ENCODE measurements around the gene IFT43. TPM values are rescaled to one million over a fixed set of nuclear protein-coding genes. Genes with fewer than 3 reads are reported as not detected.

Gene IFT43
- total and polyA plus RNA-seq, 9 donors, result 14.2 to 48.8 (median 30.2) TPM

- no peaks in the 10 kb centered on the region for H3K4me1 ChIP-seq (ENCODE audit: insufficient read depth)
- TF ChIP-seq CTCF (IDR thresholded peaks at IDR 0.05) (no peak), POLR2A (IDR thresholded peaks at IDR 0.05) (no peak), EP300 (IDR thresholded peaks at IDR 0.05) (no peak)
- DNase-seq, result no peak
- WGBS, 3 donors, result 77 to 84% (median 81%) methylated on average over 10 of the region's 10 CpGs
- intact Hi-C loops (cut with DNase I), result no loop called here
- H3K9me3 ChIP-seq, result no peaks in the 10 kb centered on the region
- no peaks in the 10 kb centered on the region for H3K27me3 ChIP-seq
- no peaks in the 10 kb centered on the region for H3K36me3 ChIP-seq
- no peak overlapping the region for H3K27ac ChIP-seq
- H3K4me3 ChIP-seq, result no peak overlapping the region
These were observed 138.1 kb downstream of the IFT43 start for GRCh38 chr14:76123426-76124225.

DNA sequence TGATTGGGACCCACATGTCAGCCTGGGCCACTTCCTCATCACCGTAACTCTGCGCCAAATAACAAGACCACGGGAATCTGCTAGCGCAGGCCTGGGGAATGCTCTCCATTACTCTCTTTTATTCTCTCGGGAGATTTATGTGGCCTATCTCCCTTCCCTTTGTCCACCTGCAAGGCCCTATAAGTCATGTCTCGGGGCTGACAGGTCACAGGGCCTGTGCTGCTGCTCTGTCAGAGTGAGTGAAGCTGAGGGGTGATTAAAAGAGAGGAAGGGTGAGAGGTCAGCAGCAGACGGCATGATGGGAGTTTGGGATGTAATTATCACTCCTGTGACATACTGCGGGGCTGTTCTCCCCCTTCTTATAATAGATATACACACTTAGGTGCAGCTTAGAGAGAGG, 139.9 kb downstream of the IFT43 start:
- WGBS, 3 donors, result 19 to 21% (median 20%) methylated on average over 8 of the region's 8 CpGs
- H3K4me1 ChIP-seq (ENCODE audit: insufficient read depth), result no peaks in the 10 kb centered on the region
- intact Hi-C loops (cut with DNase I), result no loop called here

GRCh38 chr14:76126076-76126475, 140.5 kb downstream of the IFT43 start:
- TF ChIP-seq CTCF (IDR thresholded peaks at IDR 0.05) (no peak), POLR2A (IDR thresholded peaks at IDR 0.05) (no peak), EP300 (IDR thresholded peaks at IDR 0.05) (no peak)
- Histone ChIP-seq H3K27me3 (no peaks in the 10 kb centered on the region), H3K4me3 (no peak overlapping the region), H3K36me3 (no peaks in the 10 kb centered on the region), H3K9me3 (no peaks in the 10 kb centered on the region), H3K4me1 (ENCODE audit: insufficient read depth) (no peaks in the 10 kb centered on the region), H3K27ac (no peak overlapping the region)
- no peak for DNase-seq
- intact Hi-C loops (cut with DNase I), result no loop called here
- 66 to 74% (median 70%) methylated on average over 5 of the region's 5 CpGs for WGBS, 3 donors

More for the DNA sequence above, 139.9 kb downstream of the IFT43 start:
- DNase-seq, result no peak
- TF ChIP-seq EP300 (IDR thresholded peaks at IDR 0.05) (no peak), CTCF (IDR thresholded peaks at IDR 0.05) (no peak), POLR2A (IDR thresholded peaks at IDR 0.05) (no peak)
- no peak overlapping the region for H3K4me3 ChIP-seq
- H3K27ac ChIP-seq, result no peak overlapping the region
- no peaks in the 10 kb centered on the region for H3K9me3 ChIP-seq
- no peaks in the 10 kb centered on the region for H3K27me3 ChIP-seq
- H3K36me3 ChIP-seq, result no peaks in the 10 kb centered on the region

DNA sequence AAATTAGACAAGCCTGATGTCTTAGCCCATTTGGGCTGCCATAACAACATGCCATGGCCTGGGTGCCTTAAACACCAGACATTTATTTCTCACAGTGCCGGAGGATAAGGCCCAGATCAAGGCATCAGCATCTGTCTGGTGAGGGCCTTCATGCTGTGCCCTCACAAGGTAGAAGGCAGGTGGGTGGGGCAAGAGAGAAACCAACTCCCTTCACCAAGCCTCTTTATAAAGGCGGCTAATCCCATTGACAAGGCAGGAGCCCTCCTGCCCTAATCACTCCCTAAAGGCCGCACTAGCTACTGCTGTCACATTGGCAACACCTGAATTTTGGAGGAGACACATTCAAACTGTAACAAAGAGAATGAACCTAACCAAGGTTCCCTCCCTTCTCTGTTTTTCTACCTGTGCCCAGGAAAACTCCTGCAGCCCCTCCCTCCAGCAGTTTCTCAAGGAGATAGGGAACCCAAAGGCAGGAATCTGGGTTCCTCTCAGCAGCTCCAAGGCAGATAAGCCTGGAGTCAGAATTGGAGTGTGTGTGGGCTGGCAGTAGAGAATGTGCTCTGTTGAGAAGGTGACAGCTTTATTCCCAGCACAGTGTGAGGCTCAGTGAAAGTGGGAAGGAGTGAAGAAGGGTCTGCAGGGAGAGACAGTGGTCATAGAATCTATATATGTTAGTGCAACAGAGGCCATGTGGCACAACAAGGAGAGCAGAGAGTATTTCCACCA, 144.5 kb downstream of the IFT43 start:
- Histone ChIP-seq H3K27me3 (no peaks in the 10 kb centered on the region), H3K9me3 (no peaks in the 10 kb centered on the region), H3K4me1 (ENCODE audit: insufficient read depth) (no peaks in the 10 kb centered on the region), H3K4me3 (no peak overlapping the region), H3K27ac (no peak overlapping the region), H3K36me3 (no peaks in the 10 kb centered on the region)
- no peak for DNase-seq
- intact Hi-C loops (cut with DNase I), result no loop called here
- TF ChIP-seq EP300 (IDR thresholded peaks at IDR 0.05) (no peak), CTCF (IDR thresholded peaks at IDR 0.05) (no peak), POLR2A (IDR thresholded peaks at IDR 0.05) (no peak)
- WGBS, 3 donors, result 41 to 49% (median 43%) methylated on average over 3 of the region's 3 CpGs
